Endothelial cell of umbilical vein (primary cell): ENCODE measurements around the gene IGSF22. TPM values are rescaled to one million over a fixed set of nuclear protein-coding genes. Genes with fewer than 3 reads are reported as not detected.

ENCODE experiments used
- BruUV-seq: library from RNA; stranded (reverse); fragments of 400-500 nt; replicated peaks from 2 replicates; lab custom pipeline; 2021; lab: Mats Ljungman, UMichigan
- CTCF ChIA-PET: fragments of 300-600, 350-600 bp; sonication (Branson Sonifier 250); formaldehyde crosslinking; loops from one replicate; lab custom pipeline; 2021; ENCODE audit warnings: antibody characterized with exemption, inconsistent platforms; lab: Charles Lee
- POLR2A ChIA-PET: fragments of 300-600, 350-600 bp; sonication (Branson Sonifier 250); formaldehyde crosslinking; loops from one replicate; lab custom pipeline; 2021; ENCODE audit warnings: antibody characterized with exemption, inconsistent platforms; lab: Charles Lee
- DNase-seq: peaks from one replicate; pipeline ENCODE4 v3.0.0-alpha.2; 2011; ENCODE audit warnings: low read depth, low spot score
- FAIRE-seq: peaks from 2 replicates; lab custom pipeline; 2011; peaks lifted over from hg19 to GRCh38; lab: Jason Lieb, UNC
- H2AFZ ChIP-seq: 2 replicates; pipeline ENCODE4 v1.6.0; 2012; ENCODE audit warnings: low read depth, low read length, control low read depth, inconsistent platforms
- H3K27ac ChIP-seq: 2 replicates; pipeline ENCODE4 v1.5.1; 2011; ENCODE audit warnings: low read depth, mild to moderate bottlenecking, control low read depth, low read length, moderate library complexity; ENCODE audit not compliant: insufficient read depth
- H3K27me3 ChIP-seq, 2 experiments: 2 replicates each; pipeline versions ENCODE4 v1.6.0 to v1.6.1; 2011; ENCODE audit warnings: low read length in 2 of 2, mixed read lengths in 1 of 2; ENCODE audit not compliant: control insufficient read depth in 2 of 2, insufficient read depth in 2 of 2
- H3K36me3 ChIP-seq, 2 experiments: 2 replicates in 1 of 2; 3 replicates in 1 of 2; pipeline ENCODE4 v1.5.1; 2011; ENCODE audit warnings: low read length in 2 of 2, mild to moderate bottlenecking in 1 of 2, moderate library complexity in 1 of 2; ENCODE audit not compliant: control insufficient read depth in 2 of 2, insufficient read depth in 2 of 2; ENCODE audit errors: extremely low read depth in 1 of 2
- H3K4me1 ChIP-seq: 3 replicates; pipeline ENCODE4 v1.5.1; 2011; ENCODE audit warnings: mild to moderate bottlenecking, low read length; ENCODE audit not compliant: control insufficient read depth, insufficient read depth; ENCODE audit errors: extremely low read depth
- H3K4me2 ChIP-seq: 2 replicates; pipeline ENCODE4 v1.6.1; 2011; ENCODE audit warnings: low read length, control low read depth, mixed read lengths; ENCODE audit not compliant: insufficient read depth
- H3K4me3 ChIP-seq, 3 experiments: fragments of 200-600 bp in 1 of 3; sonication (generic), shearing (Covaris generic) in 1 of 3; replicated peaks in 1 of 3; 2 replicates each; pipeline ENCODE4 v1.5.1; 2011 to 2016; ENCODE audit warnings: control low read depth in 3 of 3, low read length in 3 of 3, mild to moderate bottlenecking in 2 of 3, inconsistent platforms in 1 of 3, low read depth in 1 of 3, moderate library complexity in 1 of 3; ENCODE audit not compliant: insufficient read depth in 1 of 3
- H3K79me2 ChIP-seq: 2 replicates; pipeline ENCODE4 v1.6.0; 2012; ENCODE audit warnings: low read length, inconsistent platforms; ENCODE audit not compliant: control insufficient read depth, insufficient read depth
- H3K9ac ChIP-seq: replicated peaks from 2 replicates; pipeline ENCODE3; 2011; ENCODE audit warnings: low read length, control low read depth; ENCODE audit not compliant: insufficient read depth; ENCODE audit errors: extremely low read depth
- H3K9me1 ChIP-seq: replicated peaks from 3 replicates; pipeline ENCODE4 v1.6.0; 2011; ENCODE audit warnings: mild to moderate bottlenecking, low read length; ENCODE audit not compliant: control insufficient read depth, insufficient read depth; ENCODE audit errors: extremely low read depth
- H3K9me3 ChIP-seq: replicated peaks from 2 replicates; pipeline ENCODE4 v1.5.1; 2012; ENCODE audit warnings: low read length, inconsistent platforms; ENCODE audit not compliant: control insufficient read depth, insufficient read depth
- H4K20me1 ChIP-seq: replicated peaks from 2 replicates; pipeline ENCODE3; 2011; ENCODE audit warnings: mild to moderate bottlenecking, low read length; ENCODE audit not compliant: control insufficient read depth, insufficient read depth; ENCODE audit errors: extremely low read depth
- EZH2 ChIP-seq: IDR thresholded peaks from 2 replicates; pipeline ENCODE4 v1.6.1; 2012; ENCODE audit warnings: borderline replicate concordance, low read depth, mild to moderate bottlenecking, moderate library complexity, low read length, inconsistent platforms; ENCODE audit not compliant: severe bottlenecking
- FOS ChIP-seq: IDR thresholded peaks from 2 replicates; pipeline ENCODE4 v1.6.1; 2011; ENCODE audit warnings: mild to moderate bottlenecking, low read length, moderate library complexity, borderline replicate concordance; ENCODE audit not compliant: insufficient read depth
- GATA2 ChIP-seq: IDR thresholded peaks from 2 replicates; pipeline ENCODE4 v1.7.0; 2011; ENCODE audit warnings: low read depth, mild to moderate bottlenecking, moderate library complexity, mixed read lengths, low read length; ENCODE audit not compliant: insufficient read length, insufficient read depth
- JUN ChIP-seq: IDR thresholded peaks from 2 replicates; pipeline ENCODE4 v1.6.1; 2011; ENCODE audit warnings: borderline replicate concordance, low read depth; ENCODE audit not compliant: insufficient read length, insufficient read depth
- MYC ChIP-seq: IDR thresholded peaks from one replicate; pipeline ENCODE4 v1.6.1; 2011; ENCODE audit warnings: mild to moderate bottlenecking, low read depth, low read length
- POLR2A ChIP-seq: IDR thresholded peaks from 2 replicates; pipeline ENCODE4 v1.6.1; 2012; ENCODE audit warnings: low read depth, mild to moderate bottlenecking, control low read depth, low read length
- POLR2AphosphoS5 ChIP-seq: IDR thresholded peaks from 2 replicates; pipeline ENCODE4 v1.6.1; 2012; ENCODE audit warnings: low read depth, mild to moderate bottlenecking, control low read depth, low read length, moderate library complexity; ENCODE audit not compliant: insufficient read depth
- dilution Hi-C: fragments of 300-500 bp; cut with MboI; formaldehyde crosslinking; loops from one replicate; pipeline ENCODE4 v1.15.0; 2019; ENCODE audit warnings: low sequenced_read_pairs; ENCODE audit not compliant: extremely low pct_ligation_motif_present
- intact Hi-C: fragments of 100-400 bp; cut with micrococcal nuclease; formaldehyde crosslinking; loops from one replicate; pipeline ENCODE4 v1.10.0; 2022
- polyA plus RNA-seq, 4 experiments: library from polyadenylated mRNA; depleted of rRNA in 3 of 4; stranded (reverse) in 3 of 4; unstranded in 1 of 4; fragments of >200 nt; gene quantifications; 2 replicates each; pipeline versions ENCODE4 v1.2.1 to v1.2.3, GENCODE V29; 2011 to 2012; ENCODE audit warnings: missing spikeins in 1 of 4
- total RNA-seq: library from RNA; stranded (reverse); gene quantifications from 2 replicates; pipeline ENCODE4 v1.2.3, GENCODE V29; 2021
- TF ChIP-seq, protein P1 (sequence below), 2 donors: IDR thresholded peaks; 1 replicate in 1 of 2; 2 replicates in 1 of 2; pipeline ENCODE4 v1.5.1; 2011; ENCODE audit warnings: low read length in 2 of 2, mild to moderate bottlenecking in 2 of 2, moderate library complexity in 2 of 2, control low read depth in 1 of 2, inconsistent platforms in 1 of 2, low read depth in 1 of 2; ENCODE audit not compliant: insufficient read depth in 1 of 2; ENCODE audit errors: extremely low read depth in 1 of 2
- TF ChIP-seq, protein P2 (sequence below): IDR thresholded peaks from 2 replicates; pipeline ENCODE4 v1.6.1; 2011; ENCODE audit not compliant: insufficient read depth, insufficient read length

Gene IGSF22
- total and polyA plus RNA-seq, 2 donors (not counting 3 experiments of a cell fraction or from before 2014, with no cell fraction given), result not detected

DNA sequence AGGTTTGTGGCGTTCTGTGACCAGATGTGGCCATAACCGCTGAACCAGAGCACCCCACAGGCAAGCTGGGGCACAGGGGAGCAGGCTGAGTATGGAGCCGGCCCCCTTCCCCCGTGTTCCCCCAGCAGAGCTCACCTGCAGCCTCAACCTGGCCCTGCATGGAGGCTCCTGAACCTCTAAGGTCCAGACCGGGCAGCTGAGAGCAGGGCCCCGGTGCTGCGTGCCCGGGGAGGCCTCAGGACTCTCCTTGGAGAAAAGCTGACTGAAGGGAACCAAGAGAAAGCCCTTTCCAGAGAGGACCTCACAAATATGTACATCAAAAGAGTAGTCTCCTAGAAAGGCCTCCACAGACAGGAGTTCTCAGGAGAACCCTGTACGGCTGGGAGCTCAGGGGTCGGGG, 17.4 kb upstream of the IGSF22 start:
- intact Hi-C loops, result no loop called here
- CTCF ChIA-PET, result interaction anchor here (1.8 to 5.5 kb wide), 4 partner anchors 12 to 22 kb away, joined by 5 to 43 read pairs (median 10); no protein-coding TSS in a partner anchor
- H3K4me3 ChIP-seq, result no peak overlapping the region

DNA sequence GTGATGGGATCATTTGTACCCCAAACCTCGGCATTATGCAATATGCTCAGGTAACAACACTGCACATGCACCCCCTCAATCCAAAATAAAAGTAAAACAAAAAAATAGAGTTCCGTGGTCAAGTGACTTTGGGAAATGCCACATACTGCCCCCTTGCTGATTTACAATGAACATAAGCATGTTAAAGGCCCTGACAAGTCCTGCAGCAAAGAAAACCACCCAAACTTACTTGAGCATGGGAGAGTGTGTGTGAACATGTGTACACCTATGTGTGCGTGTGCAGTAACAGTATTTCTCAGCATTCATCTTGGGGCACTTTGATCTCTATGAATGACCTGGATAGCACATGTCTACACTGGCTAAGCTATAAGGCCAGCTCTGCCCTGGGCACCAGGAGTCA, 15.8 kb upstream of the IGSF22 start:
- Histone ChIP-seq H3K4me3 (no peak overlapping the region), H3K27ac (no peak overlapping the region), H3K9ac (no peak overlapping the region), H3K79me2 (no peaks in the 10 kb centered on the region), H3K36me3 (no peaks in the 10 kb centered on the region), H3K4me1 (no peaks in the 10 kb centered on the region), H3K4me2 (no peak overlapping the region), H3K27me3 (peaks cover 0 to under 1% of the 10 kb centered on the region in 2 experiments), H4K20me1 (no peaks in the 10 kb centered on the region), H3K9me1 (no peaks in the 10 kb centered on the region), H2AFZ (no peak overlapping the region), H3K9me3 (no peaks in the 10 kb centered on the region)
- intact Hi-C loops, result no loop called here
- CTCF ChIA-PET, result interaction anchor here (1.9 to 5.5 kb wide), 3 partner anchors 11 to 23 kb away, joined by 5 to 43 read pairs (median 22); no protein-coding TSS in a partner anchor
- no peak for DNase-seq
- POLR2A ChIA-PET, result no interaction called here
- no TSS peak for BruUV-seq
- FAIRE-seq, result no peak
- dilution Hi-C loops, result no loop called here
- TF ChIP-seq POLR2A (no peak), FOS (no peak), MYC (no peak), POLR2AphosphoS5 (no peak), EZH2 (no peak), GATA2 (no peak), JUN (no peak)
- TF ChIP-seq, protein P1, sequence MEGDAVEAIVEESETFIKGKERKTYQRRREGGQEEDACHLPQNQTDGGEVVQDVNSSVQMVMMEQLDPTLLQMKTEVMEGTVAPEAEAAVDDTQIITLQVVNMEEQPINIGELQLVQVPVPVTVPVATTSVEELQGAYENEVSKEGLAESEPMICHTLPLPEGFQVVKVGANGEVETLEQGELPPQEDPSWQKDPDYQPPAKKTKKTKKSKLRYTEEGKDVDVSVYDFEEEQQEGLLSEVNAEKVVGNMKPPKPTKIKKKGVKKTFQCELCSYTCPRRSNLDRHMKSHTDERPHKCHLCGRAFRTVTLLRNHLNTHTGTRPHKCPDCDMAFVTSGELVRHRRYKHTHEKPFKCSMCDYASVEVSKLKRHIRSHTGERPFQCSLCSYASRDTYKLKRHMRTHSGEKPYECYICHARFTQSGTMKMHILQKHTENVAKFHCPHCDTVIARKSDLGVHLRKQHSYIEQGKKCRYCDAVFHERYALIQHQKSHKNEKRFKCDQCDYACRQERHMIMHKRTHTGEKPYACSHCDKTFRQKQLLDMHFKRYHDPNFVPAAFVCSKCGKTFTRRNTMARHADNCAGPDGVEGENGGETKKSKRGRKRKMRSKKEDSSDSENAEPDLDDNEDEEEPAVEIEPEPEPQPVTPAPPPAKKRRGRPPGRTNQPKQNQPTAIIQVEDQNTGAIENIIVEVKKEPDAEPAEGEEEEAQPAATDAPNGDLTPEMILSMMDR (IDR thresholded peaks at IDR 0.05; ENCODE audit: extremely low read depth in 1 of 2, insufficient read depth in 1 of 2, low read depth in 1 of 2, low read length in 2 of 2), result no peak
- TF ChIP-seq, protein P2, sequence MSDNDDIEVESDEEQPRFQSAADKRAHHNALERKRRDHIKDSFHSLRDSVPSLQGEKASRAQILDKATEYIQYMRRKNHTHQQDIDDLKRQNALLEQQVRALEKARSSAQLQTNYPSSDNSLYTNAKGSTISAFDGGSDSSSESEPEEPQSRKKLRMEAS, result no peak

More for the DNA sequence above, 17.4 kb upstream of the IGSF22 start:
- Histone ChIP-seq H3K9me1 (no peaks in the 10 kb centered on the region), H3K9me3 (no peaks in the 10 kb centered on the region), H3K9ac (no peak overlapping the region), H4K20me1 (no peaks in the 10 kb centered on the region), H3K4me2 (no peak overlapping the region), H3K36me3 (no peaks in the 10 kb centered on the region), H3K27me3 (no peaks in the 10 kb centered on the region), H2AFZ (no peak overlapping the region), H3K27ac (no peak overlapping the region), H3K4me1 (no peaks in the 10 kb centered on the region), H3K79me2 (no peaks in the 10 kb centered on the region)
- no peak for TF ChIP-seq FOS
- TF ChIP-seq EZH2, result no peak
- TF ChIP-seq, protein P2, result no peak
- no peak for TF ChIP-seq JUN
- TF ChIP-seq POLR2A, result no peak
- POLR2A ChIA-PET, result no interaction called here
- dilution Hi-C loops, result no loop called here
- FAIRE-seq (no peak), DNase-seq (no peak)
- BruUV-seq, result no TSS peak
